ENCODE measurements around the gene CBARP.
"Not testable (repeated sequence)": the region's sequence is repeated elsewhere in the genome, so short reads cannot be mapped to it uniquely, and the experiment has no call there.

CBARP gene

GRCh38 chr19:1247748-1248138 is 9.9 kb upstream of the CBARP start:
- peak overlapping the region; percentile 66 for H3K4me3 ChIP-seq (ENCODE audit: low read depth, low read length)
- TF ChIP-seq, protein P1, sequence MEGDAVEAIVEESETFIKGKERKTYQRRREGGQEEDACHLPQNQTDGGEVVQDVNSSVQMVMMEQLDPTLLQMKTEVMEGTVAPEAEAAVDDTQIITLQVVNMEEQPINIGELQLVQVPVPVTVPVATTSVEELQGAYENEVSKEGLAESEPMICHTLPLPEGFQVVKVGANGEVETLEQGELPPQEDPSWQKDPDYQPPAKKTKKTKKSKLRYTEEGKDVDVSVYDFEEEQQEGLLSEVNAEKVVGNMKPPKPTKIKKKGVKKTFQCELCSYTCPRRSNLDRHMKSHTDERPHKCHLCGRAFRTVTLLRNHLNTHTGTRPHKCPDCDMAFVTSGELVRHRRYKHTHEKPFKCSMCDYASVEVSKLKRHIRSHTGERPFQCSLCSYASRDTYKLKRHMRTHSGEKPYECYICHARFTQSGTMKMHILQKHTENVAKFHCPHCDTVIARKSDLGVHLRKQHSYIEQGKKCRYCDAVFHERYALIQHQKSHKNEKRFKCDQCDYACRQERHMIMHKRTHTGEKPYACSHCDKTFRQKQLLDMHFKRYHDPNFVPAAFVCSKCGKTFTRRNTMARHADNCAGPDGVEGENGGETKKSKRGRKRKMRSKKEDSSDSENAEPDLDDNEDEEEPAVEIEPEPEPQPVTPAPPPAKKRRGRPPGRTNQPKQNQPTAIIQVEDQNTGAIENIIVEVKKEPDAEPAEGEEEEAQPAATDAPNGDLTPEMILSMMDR (IDR thresholded peaks at IDR 0.05; ENCODE audit: control insufficient read depth, extremely low read depth, insufficient read depth), result no peak

DNA sequence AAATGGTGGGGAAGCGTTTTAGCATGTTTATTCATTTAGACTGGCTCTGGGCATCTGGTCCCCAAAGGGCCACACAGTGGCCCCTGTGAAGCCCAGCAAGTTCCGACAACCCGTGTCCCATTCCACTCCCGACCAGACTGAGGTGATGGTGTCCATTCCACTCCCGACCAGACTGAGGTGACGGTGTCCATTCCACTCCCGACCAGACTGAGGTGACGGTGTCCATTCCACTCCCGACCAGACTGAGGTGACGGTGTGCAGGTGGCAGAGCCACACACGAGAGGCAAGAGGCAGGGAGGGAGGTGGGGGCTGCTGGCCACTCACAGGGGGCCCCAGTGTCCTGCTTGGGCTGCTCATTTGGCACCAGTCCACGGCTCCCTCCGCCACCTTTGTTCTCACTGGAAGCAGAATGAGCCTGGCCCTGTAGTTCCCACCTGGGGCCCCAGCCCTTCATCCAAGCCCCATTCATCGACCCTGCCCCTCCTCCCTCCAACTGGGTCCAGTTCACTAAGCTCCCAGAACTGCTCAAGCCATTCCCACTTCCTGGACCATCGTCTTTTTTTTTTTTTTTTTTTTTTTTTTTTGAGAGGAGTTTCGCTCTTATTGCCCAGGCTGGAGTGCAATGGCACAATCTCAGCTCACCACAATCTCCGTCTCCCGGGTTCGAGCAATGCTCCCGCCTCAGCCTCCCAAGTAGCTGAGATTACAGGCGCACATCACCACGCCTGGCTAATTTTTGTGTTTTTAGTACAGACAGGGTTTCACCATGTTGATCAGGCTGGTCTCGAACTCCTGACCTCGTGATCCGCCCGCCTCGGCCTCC is 8.7 kb upstream of the CBARP start:
- H3K4me3 ChIP-seq (ENCODE audit: low read depth, low read length); DNase-seq (ENCODE audit: low read depth): not testable (repeated sequence)

More at GRCh38 chr19:1247748-1248138, 9.9 kb upstream of the CBARP start:
- DNase-seq (ENCODE audit: low read depth), result no peak

DNA sequence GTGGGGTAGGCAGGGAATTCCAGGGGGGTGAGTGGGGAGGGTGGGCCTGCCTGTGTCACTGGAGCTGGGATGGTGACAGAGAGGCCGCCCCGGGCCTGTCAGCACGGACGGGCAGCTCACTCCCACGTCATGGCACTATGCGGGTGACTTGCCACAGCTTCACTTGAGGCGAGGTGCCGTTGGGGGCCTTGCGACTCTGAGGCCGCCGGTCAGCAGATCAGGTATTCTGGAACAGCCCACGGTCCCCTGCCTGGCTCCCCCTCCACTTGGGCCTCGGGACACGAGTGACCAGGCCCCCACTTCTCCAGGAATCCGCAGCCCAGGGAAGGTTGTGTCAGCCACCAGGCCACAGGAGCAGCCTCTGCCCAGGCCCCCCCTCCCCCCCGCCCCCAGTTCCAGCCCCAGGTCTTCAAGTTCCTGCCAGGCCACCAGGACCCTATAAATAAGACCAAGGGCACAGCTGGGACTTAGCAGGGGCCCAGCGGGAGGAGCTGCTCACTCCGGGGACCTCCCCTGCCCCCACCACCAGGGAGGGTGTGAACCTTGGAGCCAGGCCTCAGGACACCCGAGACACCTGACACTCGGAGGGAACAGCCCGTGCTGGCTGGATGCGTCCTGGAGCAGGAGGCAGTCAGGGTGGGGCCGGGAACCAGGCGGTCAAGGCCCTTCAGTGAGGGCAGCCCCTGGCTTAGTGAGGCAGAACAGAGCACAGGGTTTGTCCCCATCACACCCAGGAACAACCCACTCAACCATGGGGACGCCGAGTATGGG is 7.9 kb upstream of the CBARP start:
- TF ChIP-seq, protein P1 (IDR thresholded peaks at IDR 0.05; ENCODE audit: control insufficient read depth, extremely low read depth, insufficient read depth), result no peak
- no peak for DNase-seq (ENCODE audit: low read depth)
- H3K4me3 ChIP-seq (ENCODE audit: low read depth, low read length), result no peak overlapping the region

DNA sequence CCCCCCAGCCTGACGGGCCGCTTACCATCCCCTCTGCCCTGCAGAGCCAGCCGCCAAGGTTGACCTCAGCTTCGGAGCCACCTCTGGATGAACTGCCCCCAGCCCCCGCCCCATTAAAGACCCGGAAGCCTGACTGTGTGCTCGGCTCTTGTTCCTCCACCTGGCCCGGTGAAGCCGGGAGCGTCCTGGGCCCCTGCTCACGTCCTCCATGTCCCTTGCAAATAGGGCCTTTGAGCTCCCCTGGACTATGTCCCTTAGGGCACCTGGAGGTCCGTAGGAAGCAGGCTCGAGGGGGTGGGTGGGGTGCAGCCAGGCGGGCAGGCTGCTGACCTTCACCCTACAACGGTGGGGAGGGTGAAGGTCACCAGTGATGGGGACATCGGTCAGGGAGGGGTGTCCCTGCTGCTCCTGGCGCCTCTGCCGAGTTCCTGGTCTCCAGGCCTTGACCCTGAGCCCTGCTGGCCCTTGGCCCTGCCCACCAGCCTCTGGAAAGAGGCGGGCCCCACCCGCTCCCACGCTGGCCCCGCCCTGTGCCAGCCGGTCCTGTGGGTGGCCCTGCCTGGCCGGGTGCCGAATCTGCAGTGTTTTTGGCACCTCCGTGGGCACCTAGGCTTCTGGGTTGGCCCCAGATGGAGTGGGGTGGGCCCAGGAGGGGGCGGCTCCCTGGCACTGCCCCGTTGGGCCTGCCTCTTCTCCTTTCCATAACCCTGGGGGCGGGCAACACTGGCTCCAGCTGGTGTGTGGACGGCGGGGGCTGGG is 7.1 kb upstream of the CBARP start:
- peak overlapping the region; percentile 41 for H3K4me3 ChIP-seq (ENCODE audit: low read depth, low read length)
- TF ChIP-seq, protein P1 (IDR thresholded peaks at IDR 0.05; ENCODE audit: control insufficient read depth, extremely low read depth, insufficient read depth), result no peak
- no peak for DNase-seq (ENCODE audit: low read depth)

GRCh38 chr19:1243768-1244692 is 6.2 kb upstream of the CBARP start:
- H3K4me3 ChIP-seq (ENCODE audit: low read depth, low read length), result peak overlapping the region; percentile 41
- TF ChIP-seq, protein P1 (IDR thresholded peaks at IDR 0.05; ENCODE audit: control insufficient read depth, extremely low read depth, insufficient read depth), result peak; percentile 85
- no peak for DNase-seq (ENCODE audit: low read depth)

- DNase-seq (ENCODE audit: low read depth), result no peak
- TF ChIP-seq, protein P1 (IDR thresholded peaks at IDR 0.05; ENCODE audit: control insufficient read depth, extremely low read depth, insufficient read depth), result no peak
- H3K4me3 ChIP-seq (ENCODE audit: low read depth, low read length), result peak within 1 kb of the TSS; percentile 84
Observed at GRCh38 chr19:1241417-1242095, 3.8 kb upstream of the CBARP start, which contains the start of gene ATP5F1D. Gene ATP5F1D, plus strand, starts transcription at chr19:1241751. Its CDS starts 100 bp downstream, at chr19:1241851.
